Inferior parietal cortex (tissue), 1 donor: Measurements from ENCODE around the gene F5.
"Not testable (repeated sequence)": the region's sequence is repeated elsewhere in the genome, so short reads cannot be mapped to it uniquely, and the experiment has no call there.

Source experiments
- DNase-seq: peaks from one replicate; pipeline ENCODE4 v3.0.0-alpha.2; 2016; ENCODE audit errors: extremely low spot score

The F5 gene

GRCh38 chr1:169545472-169545871, 40.8 kb downstream of the F5 start:
- DNase-seq: no peak

GRCh38 chr1:169538998-169539871, 47.0 kb downstream of the F5 start:
- no peak for DNase-seq

GRCh38 chr1:169534653-169535052, 51.6 kb downstream of the F5 start:
- DNase-seq: no peak

- DNase-seq: not testable (repeated sequence)
Measured at GRCh38 chr1:169533528-169534190, 52.6 kb downstream of the F5 start.

GRCh38 chr1:169530448-169530847, 55.8 kb downstream of the F5 start:
- DNase-seq: no peak

- no peak for DNase-seq
Measured at GRCh38 chr1:169529068-169529642, 57.1 kb downstream of the F5 start.

GRCh38 chr1:169528215-169529067, 57.8 kb downstream of the F5 start:
- no peak for DNase-seq

- DNase-seq: no peak
Measured at GRCh38 chr1:169527451-169528214, 58.6 kb downstream of the F5 start.

GRCh38 chr1:169527001-169527400, 59.3 kb downstream of the F5 start:
- DNase-seq: no peak

GRCh38 chr1:169526120-169526832, 60.0 kb downstream of the F5 start:
- DNase-seq: no peak

- DNase-seq: no peak
Measured at GRCh38 chr1:169525391-169525790, 60.9 kb downstream of the F5 start.

- no peak for DNase-seq
Measured at GRCh38 chr1:169523904-169524303, 62.4 kb downstream of the F5 start.

- no peak for DNase-seq
Measured at GRCh38 chr1:169521226-169521625, 65.1 kb downstream of the F5 start.

GRCh38 chr1:169517558-169518186, 68.6 kb downstream of the F5 start:
- no peak for DNase-seq

- no peak for DNase-seq
Measured at GRCh38 chr1:169515641-169516040, 70.6 kb downstream of the F5 start.

GRCh38 chr1:169514566-169515270, 71.6 kb downstream of the F5 start:
- DNase-seq: no peak

- no peak for DNase-seq
Measured at GRCh38 chr1:169513208-169513607, 73.1 kb downstream of the F5 start.

- DNase-seq: no peak
Measured at GRCh38 chr1:169511316-169512005, 74.8 kb downstream of the F5 start.

- DNase-seq: no peak
Measured at GRCh38 chr1:169510060-169510459, 76.2 kb downstream of the F5 start.
